Tibial nerve (tissue), 4 donors: ENCODE results near the gene SULF2. TPM values are rescaled to one million over a fixed set of nuclear protein-coding genes. Genes with fewer than 3 reads are reported as not detected.

Source experiments
- DNase-seq, 2 donors: peaks; one replicate each; pipeline ENCODE4 v3.0.0-alpha.2; 2019; ENCODE audit warnings: low spot score in 2 of 2
- H3K27ac ChIP-seq, 4 donors: fragments of 200-600 bp; sonication (generic) in 3 of 4; one replicate each; pipeline ENCODE4 v1.5.1; 2017 to 2019; ENCODE audit warnings: mild to moderate bottlenecking in 1 of 4
- H3K27me3 ChIP-seq, 2 donors: fragments of 200-600 bp; sonication (generic) in 1 of 2; one replicate each; pipeline versions ENCODE4 v1.5.1 to v1.6.0; 2017 to 2019
- H3K36me3 ChIP-seq, 3 donors: fragments of 200-600 bp; sonication (generic); one replicate each; pipeline ENCODE4 v1.5.1; 2018 to 2019
- H3K4me1 ChIP-seq, 4 donors: fragments of 200-600 bp; sonication (generic) in 3 of 4; one replicate each; pipeline ENCODE4 v1.5.1; 2017 to 2019
- H3K4me3 ChIP-seq, 4 donors: fragments of 200-600 bp; sonication (generic) in 3 of 4; one replicate each; pipeline ENCODE4 v1.5.1; 2017 to 2019; ENCODE audit warnings: mild to moderate bottlenecking in 1 of 4, moderate library complexity in 1 of 4
- H3K9me3 ChIP-seq, 4 donors: fragments of 200-600 bp; sonication (generic) in 3 of 4; one replicate each; pipeline ENCODE4 v1.5.1; 2017 to 2019
- EP300 ChIP-seq, 2 donors: sonication (generic); formaldehyde crosslinking; IDR thresholded peaks; one replicate each; pipeline ENCODE4 v1.6.1; 2017; ENCODE audit warnings: antibody characterized with exemption in 2 of 2, mild to moderate bottlenecking in 1 of 2
- POLR2A ChIP-seq, 2 donors: fragments of 450-650 bp; IDR thresholded peaks; one replicate each; pipeline ENCODE4 v1.6.1; 2017; ENCODE audit warnings: antibody characterized with exemption in 2 of 2, mild to moderate bottlenecking in 2 of 2, moderate library complexity in 2 of 2
- WGBS, 2 donors: methylation state at CpG; one replicate each; pipeline ENCODE4 v1.1.5; 2018; 5-methylcytosine and 5-hydroxymethylcytosine counted together
- total RNA-seq, 4 donors: library from RNA; depleted of rRNA; stranded (reverse); fragments of >200 nt; gene quantifications; one replicate each; pipeline ENCODE4 v1.1.0, GENCODE V29; 2016
- TF ChIP-seq, protein P1 (sequence below), 5 experiments: fragments of 200-600 bp in 3 of 5; fragments of 450-650 bp in 2 of 5; sonication (generic) in 3 of 5; IDR thresholded peaks; one replicate each; pipeline ENCODE4 v1.5.1; 2016 to 2019; ENCODE audit warnings: antibody characterized with exemption in 5 of 5, mild to moderate bottlenecking in 3 of 5, moderate library complexity in 2 of 5

SULF2 gene
- total RNA-seq, 4 donors from 2014 or later: 40.9 to 75.3 (median 59.8) TPM

DNA sequence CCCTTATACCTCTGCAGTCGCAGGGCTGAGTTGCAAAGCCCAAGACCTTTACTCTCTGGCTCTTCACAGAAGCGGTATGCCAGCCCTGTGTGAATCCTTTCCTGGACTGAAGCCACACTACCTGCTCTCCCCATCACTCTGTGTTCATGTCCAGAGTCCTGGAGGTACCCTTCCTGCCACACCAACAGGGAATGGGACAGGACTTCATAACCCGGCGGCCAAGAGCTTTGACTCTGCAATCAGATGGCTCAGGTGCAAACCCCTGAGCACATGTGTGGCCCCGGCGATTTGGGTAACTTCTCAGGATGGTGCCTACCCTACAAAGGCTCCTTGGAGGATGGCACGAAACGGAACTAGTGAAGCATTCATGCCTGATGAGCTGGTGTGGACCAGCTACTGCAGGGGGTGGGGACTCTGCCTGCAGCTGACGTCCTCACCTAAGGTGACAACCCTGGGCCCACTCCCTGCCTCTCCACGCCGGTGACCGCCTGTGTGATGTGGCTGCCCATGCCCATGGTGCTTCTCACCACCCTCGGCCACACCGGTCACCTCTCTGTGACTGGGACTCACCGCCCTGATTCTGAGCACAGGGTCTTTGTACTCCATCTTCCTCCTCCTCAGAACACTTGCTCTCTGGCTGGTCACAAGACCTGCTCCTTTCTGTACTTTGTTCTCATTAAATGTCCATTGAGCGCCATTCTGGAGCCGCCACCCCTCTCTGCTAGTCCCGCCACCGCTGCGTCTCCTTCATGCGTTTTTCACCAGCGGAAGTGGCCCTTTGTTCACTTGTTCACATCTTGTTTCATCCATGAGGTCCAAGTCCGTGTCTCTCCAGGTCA, 116.7 kb downstream of the SULF2 start:
- WGBS, 2 donors: 89 to 90% methylated on average over 21 to 23 of the region's 23 CpGs
- Histone ChIP-seq H3K4me1 (peaks cover 0 to 7% (median 0%) of the 10 kb centered on the region in 4 donors), H3K9me3 (no peaks in the 10 kb centered on the region), H3K36me3 (peaks cover 0 to 38% (median 0%) of the 10 kb centered on the region in 3 donors), H3K27ac (no peak overlapping the region), H3K27me3 (no peaks in the 10 kb centered on the region), H3K4me3 (no peak overlapping the region)
- no peak for DNase-seq
- TF ChIP-seq EP300 (IDR thresholded peaks at IDR 0.05) (no peak), POLR2A (IDR thresholded peaks at IDR 0.05) (no peak)
- TF ChIP-seq, protein P1, sequence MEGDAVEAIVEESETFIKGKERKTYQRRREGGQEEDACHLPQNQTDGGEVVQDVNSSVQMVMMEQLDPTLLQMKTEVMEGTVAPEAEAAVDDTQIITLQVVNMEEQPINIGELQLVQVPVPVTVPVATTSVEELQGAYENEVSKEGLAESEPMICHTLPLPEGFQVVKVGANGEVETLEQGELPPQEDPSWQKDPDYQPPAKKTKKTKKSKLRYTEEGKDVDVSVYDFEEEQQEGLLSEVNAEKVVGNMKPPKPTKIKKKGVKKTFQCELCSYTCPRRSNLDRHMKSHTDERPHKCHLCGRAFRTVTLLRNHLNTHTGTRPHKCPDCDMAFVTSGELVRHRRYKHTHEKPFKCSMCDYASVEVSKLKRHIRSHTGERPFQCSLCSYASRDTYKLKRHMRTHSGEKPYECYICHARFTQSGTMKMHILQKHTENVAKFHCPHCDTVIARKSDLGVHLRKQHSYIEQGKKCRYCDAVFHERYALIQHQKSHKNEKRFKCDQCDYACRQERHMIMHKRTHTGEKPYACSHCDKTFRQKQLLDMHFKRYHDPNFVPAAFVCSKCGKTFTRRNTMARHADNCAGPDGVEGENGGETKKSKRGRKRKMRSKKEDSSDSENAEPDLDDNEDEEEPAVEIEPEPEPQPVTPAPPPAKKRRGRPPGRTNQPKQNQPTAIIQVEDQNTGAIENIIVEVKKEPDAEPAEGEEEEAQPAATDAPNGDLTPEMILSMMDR (IDR thresholded peaks at IDR 0.05): no peak

DNA sequence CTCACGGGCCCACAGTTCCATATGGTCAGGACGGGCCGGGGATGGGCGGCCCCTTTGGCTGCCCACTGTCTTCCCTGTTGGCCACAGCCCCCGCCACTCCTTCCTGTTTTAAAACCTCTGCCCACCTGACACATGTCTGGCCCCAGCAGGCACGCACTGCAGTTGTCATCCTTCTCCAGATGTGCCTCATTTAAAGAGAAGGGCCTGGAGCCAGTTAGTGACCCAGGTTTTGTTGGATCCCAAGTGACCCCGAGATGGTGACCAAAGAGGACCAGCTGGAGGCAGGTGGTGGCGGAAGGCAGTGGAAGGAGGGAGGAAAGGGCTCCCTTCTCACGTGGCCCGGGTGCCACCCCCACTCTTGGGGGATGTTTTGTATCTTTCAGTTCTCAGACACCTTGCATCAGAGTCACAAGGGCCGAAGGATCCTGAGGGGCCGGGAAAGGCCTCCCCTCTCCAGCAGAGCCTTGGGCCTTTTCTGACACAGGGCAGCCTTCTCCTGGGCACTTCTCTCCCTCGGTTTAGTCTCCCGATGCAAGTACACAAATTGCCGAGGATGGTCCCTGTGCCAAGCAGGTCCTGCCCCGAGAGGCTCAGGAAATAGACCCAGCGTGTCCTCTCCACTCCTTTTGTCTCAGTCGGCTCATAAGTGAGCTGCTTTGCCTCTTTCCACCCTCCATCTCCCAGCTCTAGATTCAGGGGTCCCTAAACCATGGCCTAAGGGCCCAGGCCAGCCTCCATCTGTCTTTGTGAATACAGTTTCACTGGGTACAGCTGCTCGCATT, 117.6 kb downstream of the SULF2 start:
- H3K27ac ChIP-seq: no peak overlapping the region
- H3K4me3 ChIP-seq: no peak overlapping the region
- 74 to 76% methylated on average over 19 of the region's 19 CpGs for WGBS, 2 donors
- no peak for DNase-seq
- TF ChIP-seq EP300 (IDR thresholded peaks at IDR 0.05): no peak
- TF ChIP-seq, protein P1 (IDR thresholded peaks at IDR 0.05): no peak
- no peak for TF ChIP-seq POLR2A (IDR thresholded peaks at IDR 0.05)
- no peaks in the 10 kb centered on the region for H3K27me3 ChIP-seq
- peaks cover 0 to 12% (median 0%) of the 10 kb centered on the region in 4 donors for H3K4me1 ChIP-seq
- peaks cover 0 to 38% (median 0%) of the 10 kb centered on the region in 3 donors for H3K36me3 ChIP-seq
- no peaks in the 10 kb centered on the region for H3K9me3 ChIP-seq

DNA sequence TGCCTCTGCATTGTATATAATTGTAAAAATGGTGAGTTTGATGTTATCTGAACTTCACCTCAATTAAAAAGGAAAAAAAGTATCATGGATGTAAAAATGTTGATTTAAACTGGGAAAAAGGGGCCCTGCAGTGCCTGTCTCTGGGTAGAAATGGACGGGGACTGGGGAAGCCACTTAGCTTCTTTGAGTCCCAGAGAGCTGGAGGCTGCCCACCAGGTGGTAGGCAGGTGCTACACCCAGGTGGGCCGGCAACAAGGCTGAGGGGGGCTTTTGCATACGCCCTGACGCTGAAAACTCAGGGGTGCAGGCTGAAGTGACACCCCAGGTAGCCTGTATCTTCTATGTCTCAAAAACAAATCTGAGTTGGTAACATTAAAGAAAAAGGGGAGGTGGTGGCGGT, 118.2 kb downstream of the SULF2 start:
- no peak for DNase-seq
- Histone ChIP-seq H3K4me3 (no peak overlapping the region), H3K27me3 (no peaks in the 10 kb centered on the region), H3K4me1 (peaks cover 0 to 12% (median 0%) of the 10 kb centered on the region in 4 donors), H3K27ac (no peak overlapping the region), H3K36me3 (peaks cover 0 to 39% (median 0%) of the 10 kb centered on the region in 3 donors), H3K9me3 (no peaks in the 10 kb centered on the region)
- WGBS, 2 donors: 80 to 88% methylated on average over 5 of the region's 5 CpGs
- TF ChIP-seq POLR2A (IDR thresholded peaks at IDR 0.05) (no peak), EP300 (IDR thresholded peaks at IDR 0.05) (no peak)
- TF ChIP-seq, protein P1 (IDR thresholded peaks at IDR 0.05): no peak

DNA sequence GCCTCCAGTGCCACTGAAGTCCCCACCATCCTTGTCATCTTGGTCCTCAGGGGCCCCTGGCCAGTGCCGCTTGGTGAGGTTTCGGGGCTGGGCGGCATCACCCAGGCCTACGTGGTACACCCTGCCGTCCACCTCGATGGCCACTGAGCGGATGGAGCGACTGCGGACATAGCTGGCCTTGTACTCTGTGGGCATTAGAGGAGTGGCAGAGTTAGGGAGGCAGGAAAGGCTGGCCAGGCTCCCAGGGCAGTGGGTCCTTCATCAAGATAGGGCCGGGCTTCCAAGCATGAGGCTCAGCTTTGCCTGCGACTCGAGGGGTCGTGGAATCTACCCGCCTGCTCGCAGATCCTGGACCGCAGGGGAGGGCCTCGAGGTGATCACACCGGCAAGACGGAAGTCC, 119.0 kb downstream of the SULF2 start:
- H3K4me3 ChIP-seq: no peak overlapping the region
- H3K27ac ChIP-seq: no peak overlapping the region
- DNase-seq: no peak
- WGBS, 2 donors: 84 to 91% methylated on average over 18 to 19 of the region's 19 CpGs
- H3K9me3 ChIP-seq: no peaks in the 10 kb centered on the region
- H3K27me3 ChIP-seq: no peaks in the 10 kb centered on the region
- peaks cover 0 to 40% (median 0%) of the 10 kb centered on the region in 3 donors for H3K36me3 ChIP-seq
- TF ChIP-seq EP300 (IDR thresholded peaks at IDR 0.05) (no peak), POLR2A (IDR thresholded peaks at IDR 0.05) (no peak)
- TF ChIP-seq, protein P1 (IDR thresholded peaks at IDR 0.05): no peak
- H3K4me1 ChIP-seq: peaks cover 0 to 12% (median 0%) of the 10 kb centered on the region in 4 donors
